Stimulated activated CD8-positive, alpha-beta memory T cell treated with anti-CD3 and anti-CD28 coated beads, Interleukin-7, amount 100 ng/mL, for 1 hour (primary cell): ENCODE results near the gene SRD5A1.

ENCODE experiments used
- DNase-seq, 2 donors: peaks; one replicate each; pipeline ENCODE4 v3.0.0-alpha.2; 2020; ENCODE audit warnings: low read depth in 2 of 2

Gene SRD5A1

GRCh38 chr5:6713274-6714225 lies 80.3 kb downstream of the SRD5A1 start, which contains the start of gene TENT4A:
TSS of gene TENT4A (plus strand) at chr5:6713432. CDS start at chr5:6713984, 552 bp downstream.
- peak in 1 of 2 donors; percentile 94 for DNase-seq

- DNase-seq: no peak
Observed at GRCh38 chr5:6714226-6715041, 81.2 kb downstream of the SRD5A1 start.

GRCh38 chr5:6715271-6715670 lies 82.0 kb downstream of the SRD5A1 start:
- DNase-seq: no peak

GRCh38 chr5:6715758-6716628 lies 82.8 kb downstream of the SRD5A1 start:
- DNase-seq: no peak

GRCh38 chr5:6716629-6717149 lies 83.4 kb downstream of the SRD5A1 start:
- DNase-seq: no peak

- DNase-seq: no peak
Observed at GRCh38 chr5:6717247-6717646, 84.0 kb downstream of the SRD5A1 start.

- no peak for DNase-seq
Observed at GRCh38 chr5:6717687-6718086, 84.4 kb downstream of the SRD5A1 start.

- DNase-seq: no peak
Observed at GRCh38 chr5:6718161-6718681, 85.0 kb downstream of the SRD5A1 start.

- DNase-seq: no peak
Observed at GRCh38 chr5:6718718-6719117, 85.5 kb downstream of the SRD5A1 start.

GRCh38 chr5:6719417-6719816 lies 86.2 kb downstream of the SRD5A1 start:
- DNase-seq: no peak

GRCh38 chr5:6719896-6720560 lies 86.8 kb downstream of the SRD5A1 start:
- no peak for DNase-seq

- DNase-seq: no peak
Observed at GRCh38 chr5:6720561-6720921, 87.3 kb downstream of the SRD5A1 start.

GRCh38 chr5:6721442-6721841 lies 88.2 kb downstream of the SRD5A1 start:
- DNase-seq: no peak

- DNase-seq: no peak
Observed at GRCh38 chr5:6722015-6722414, 88.8 kb downstream of the SRD5A1 start.

GRCh38 chr5:6723122-6723815 lies 90.0 kb downstream of the SRD5A1 start:
- no peak for DNase-seq

GRCh38 chr5:6723816-6724300 lies 90.6 kb downstream of the SRD5A1 start:
- no peak for DNase-seq
